GM12878 (cell line): ENCODE results near the gene PRB3. TPM values are rescaled to one million over a fixed set of nuclear protein-coding genes. Genes with fewer than 3 reads are reported as not detected.

Source experiments
- ATAC-seq: fragments of 200-7000 bp; cut with Tn5 transposase; 3 replicates; pipeline ENCODE4 v1.9.1; 2020; ENCODE audit warnings: mild to moderate bottlenecking, moderate library complexity
- BruUV-seq: library from RNA; stranded (reverse); fragments of 400-500 nt; replicated peaks from 2 replicates; lab custom pipeline; 2021; lab: Mats Ljungman, UMichigan
- CTCF ChIA-PET: fragments of 300-600 bp; sonication (Branson Sonifier 250); formaldehyde crosslinking; extraction: SDS; loops from one replicate; lab custom pipeline; 2021; ENCODE audit warnings: inconsistent platforms; lab: Yijun Ruan, JAX
- POLR2A ChIA-PET: fragments of 350-600 bp; formaldehyde crosslinking; extraction: SDS; loops from one replicate; lab custom pipeline; 2021; ENCODE audit warnings: inconsistent platforms; lab: Charles Lee
- RAD21 ChIA-PET: fragments of 300-600 bp; sonication (Branson Sonifier 250); formaldehyde crosslinking; loops from one replicate; lab custom pipeline; 2023; ENCODE audit warnings: antibody characterized with exemption; ENCODE audit not compliant: unreplicated experiment; lab: Charles Lee
- SMC1A ChIA-PET: fragments of 300-600 bp; sonication (Branson Sonifier 250); formaldehyde crosslinking; loops from one replicate; lab custom pipeline; 2023; ENCODE audit not compliant: unreplicated experiment, uncharacterized antibody; lab: Charles Lee
- DNase-seq: peaks from one replicate; pipeline ENCODE4 v3.0.0-alpha.2; 2011; ENCODE audit warnings: low read depth, low spot score
- FAIRE-seq: peaks from 3 replicates; lab custom pipeline; 2011; peaks lifted over from hg19 to GRCh38; lab: Jason Lieb, UNC
- H2AFZ ChIP-seq: 2 replicates; pipeline ENCODE4 v1.6.0; 2011; ENCODE audit warnings: low read depth, low read length, control low read depth; ENCODE audit not compliant: control insufficient read depth
- H3K27ac ChIP-seq: 2 replicates; pipeline ENCODE4 v1.5.1; 2011; ENCODE audit warnings: control low read depth; ENCODE audit not compliant: control insufficient read depth, insufficient read depth
- H3K27me3 ChIP-seq, 2 experiments: replicated peaks in 1 of 2; 2 replicates each; pipeline versions ENCODE4 v1.6.0 to v1.6.1; 2011; ENCODE audit warnings: low read length in 1 of 2; ENCODE audit not compliant: control insufficient read depth in 2 of 2, insufficient read depth in 2 of 2
- H3K36me3 ChIP-seq, 2 experiments: 2 replicates each; pipeline ENCODE4 v1.5.1; 2011; ENCODE audit warnings: low read length in 1 of 2; ENCODE audit not compliant: control insufficient read depth in 2 of 2, insufficient read depth in 2 of 2
- H3K4me1 ChIP-seq: 2 replicates; pipeline ENCODE4 v1.6.1; 2011; ENCODE audit warnings: mild to moderate bottlenecking, low read length, moderate library complexity, mixed read lengths; ENCODE audit not compliant: control insufficient read depth, insufficient read depth
- H3K4me2 ChIP-seq: 2 replicates; pipeline ENCODE4 v1.6.0; 2011; ENCODE audit warnings: control low read depth; ENCODE audit not compliant: control insufficient read depth, insufficient read depth
- H3K4me3 ChIP-seq: fragments of 200-600 bp; sonication (generic); 2 replicates; pipeline ENCODE4 v1.5.1; 2016
- H3K79me2 ChIP-seq: 2 replicates; pipeline ENCODE4 v1.6.0; 2011; ENCODE audit warnings: low read length; ENCODE audit not compliant: control insufficient read depth, insufficient read depth
- H3K9ac ChIP-seq: 2 replicates; pipeline ENCODE4 v1.8.0; 2011; ENCODE audit warnings: low read length, control low read depth, mixed read lengths; ENCODE audit not compliant: control insufficient read depth, insufficient read depth
- H3K9me3 ChIP-seq: replicated peaks from 3 replicates; pipeline ENCODE4 v1.5.1; 2011; ENCODE audit warnings: mild to moderate bottlenecking, low read length; ENCODE audit not compliant: control insufficient read depth, insufficient read depth
- H4K20me1 ChIP-seq: 2 replicates; pipeline ENCODE4 v1.6.0; 2011; ENCODE audit not compliant: control insufficient read depth, insufficient read depth
- BRCA1 ChIP-seq: IDR thresholded peaks from 2 replicates; pipeline ENCODE4 v1.6.1; 2011; ENCODE audit warnings: low read depth, low read length, improper control_type of control experiment
- CBFB ChIP-seq: IDR thresholded peaks from 2 replicates; pipeline ENCODE4 v1.6.1; 2016; ENCODE audit warnings: antibody characterized with exemption, low read depth
- CBX3 ChIP-seq: fragments of 200-600 bp; sonication (generic); IDR thresholded peaks from 2 replicates; pipeline ENCODE4 v1.6.1; 2016; ENCODE audit warnings: low read depth, borderline replicate concordance
- ETV6 ChIP-seq, 2 experiments: fragments of 450-650 bp in 1 of 2; IDR thresholded peaks in 1 of 2; conservative IDR thresholded peaks in 1 of 2; 2 replicates each; pipeline ENCODE4 v1.6.1; 2014; ENCODE audit warnings: antibody characterized with exemption in 1 of 2, borderline replicate concordance in 1 of 2, low read depth in 1 of 2, mild to moderate bottlenecking in 1 of 2, moderate library complexity in 1 of 2
- MAX ChIP-seq: IDR thresholded peaks from 2 replicates; pipeline ENCODE4 v1.6.1; 2012; ENCODE audit warnings: low read depth, low read length, improper control_type of control experiment
- MYB ChIP-seq: fragments of 150-350 bp; IDR thresholded peaks from 2 replicates; pipeline ENCODE4 v1.6.1; 2014; ENCODE audit warnings: mild to moderate bottlenecking, low read depth, low read length, borderline replicate concordance
- NFXL1 ChIP-seq: fragments of 450-650 bp; IDR thresholded peaks from 2 replicates; pipeline ENCODE4 v1.6.1; 2017; ENCODE audit warnings: antibody characterized with exemption, mild to moderate bottlenecking, borderline replicate concordance
- NRF1 ChIP-seq: conservative IDR thresholded peaks from 2 replicates; pipeline ENCODE4 v1.6.1; 2011; ENCODE audit warnings: mild to moderate bottlenecking, low read depth, low read length, improper control_type of control experiment
- POU2F2 ChIP-seq: IDR thresholded peaks from 3 replicates; pipeline ENCODE4 v1.6.1; 2011; ENCODE audit warnings: low read depth, mild to moderate bottlenecking, low read length, borderline replicate concordance
- RFX5 ChIP-seq: IDR thresholded peaks from 2 replicates; pipeline ENCODE4 v1.6.1; 2011; ENCODE audit warnings: low read depth, low read length, improper control_type of control experiment
- SMAD5 ChIP-seq: IDR thresholded peaks from 2 replicates; pipeline ENCODE4 v1.6.1; 2016; ENCODE audit warnings: antibody characterized with exemption, low read depth
- SUPT20H ChIP-seq: IDR thresholded peaks from 2 replicates; pipeline ENCODE4 v1.6.1; 2011; ENCODE audit warnings: low read depth, mild to moderate bottlenecking, low read length, moderate library complexity, borderline replicate concordance; ENCODE audit not compliant: control insufficient read depth
- TAF1 ChIP-seq: IDR thresholded peaks from 2 replicates; pipeline ENCODE4 v1.6.1; 2011; ENCODE audit warnings: mild to moderate bottlenecking, low read depth, low read length, borderline replicate concordance
- WGBS: methylation state at CpG from one replicate; pipeline ENCODE4 v1.1.6; 2016; ENCODE audit warnings: low lambda C conversion rate; ENCODE audit not compliant: insufficient replicate concordance, insufficient coverage; ENCODE audit errors: missing lambda C conversion rate; 5-methylcytosine and 5-hydroxymethylcytosine counted together
- in situ Hi-C: fragments of 300-500 bp; cut with MboI; formaldehyde crosslinking; loops from 9 replicates; pipeline ENCODE4 v1.14.3; 2018; ENCODE audit warnings: mixed read lengths
- intact Hi-C: fragments of 100-400 bp; cut with micrococcal nuclease; formaldehyde crosslinking; loops from one replicate; pipeline ENCODE4 v1.14.2; 2022; ENCODE audit not compliant: unreplicated experiment
- polyA plus RNA-seq, 11 experiments: library from polyadenylated mRNA; depleted of rRNA in 4 of 11; unstranded in 6 of 11; stranded (reverse) in 5 of 11; fragments of >200 nt; fragmentation: Nextera tagmentation in 4 of 11; fragmentation: Illumina TruSeq in 1 of 11; extraction: Ambion mirVana in 4 of 11; extraction: Trizol in 1 of 11; gene quantifications; 1 replicate in 1 of 11; 2 replicates in 10 of 11; pipeline versions ENCODE4 v1.2.1 to v1.2.3, GENCODE V29; 2011 to 2016; ENCODE audit warnings: inconsistent platforms in 2 of 11, missing spikeins in 2 of 11, low read depth in 1 of 11
- total RNA-seq, 4 experiments: library from RNA; depleted of rRNA in 3 of 4; stranded (reverse); fragments of >200 nt in 3 of 4; fragmentation: Illumina TruSeq in 1 of 4; extraction: Trizol in 1 of 4; gene quantifications; 2 replicates each; pipeline versions ENCODE4 v1.2.1 to v1.2.3, GENCODE V29; 2013 to 2021

Gene PRB3
- total and polyA plus RNA-seq, 10 of the 15 experiments (the other 5 are each of a cell fraction or from before 2014, with no cell fraction given) = not detected

DNA sequence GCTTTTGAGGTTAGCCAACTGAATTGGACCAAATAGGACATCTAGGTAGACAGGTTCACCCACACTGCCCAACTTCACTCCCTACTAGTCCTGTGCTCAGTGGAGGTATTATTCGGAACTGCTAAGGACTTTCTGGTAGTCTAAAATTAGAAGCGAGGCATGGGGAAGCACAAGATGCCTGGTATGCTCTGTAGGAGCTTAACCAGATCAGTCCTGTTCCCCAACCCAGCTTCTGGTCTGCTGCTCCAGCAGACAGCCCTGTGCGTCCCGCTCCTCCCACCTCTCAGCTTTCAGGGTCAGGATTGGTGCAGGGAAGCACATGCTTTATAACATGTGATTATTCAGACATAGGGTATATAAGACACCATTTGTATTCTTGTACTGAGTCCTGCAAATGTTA, 31.2 kb downstream of the PRB3 start (continued):
- TF ChIP-seq NRF1 (no peak), ETV6 (conservative IDR thresholded peaks at IDR 0.05 in 1 of 2, IDR thresholded peaks at IDR 0.05 in 1 of 2; ENCODE audit: borderline replicate concordance in 1 of 2, low read depth in 1 of 2) (no peak)

GRCh38 chr12:11233532-11233931, 36.0 kb downstream of the PRB3 start:
- BruUV-seq = no TSS peak

More at GRCh38 chr12:11233532-11233931, 36.0 kb downstream of the PRB3 start:
- no peak for DNase-seq
- RAD21 ChIA-PET = no interaction called here
- no peak overlapping the region for H2AFZ ChIP-seq
- H3K27me3 ChIP-seq = no peaks in the 10 kb centered on the region
- in situ Hi-C loops = loop anchor here (5.0 kb wide), 1 partner anchor 254 kb away; no protein-coding TSS in a partner anchor
- no peaks in the 10 kb centered on the region for H4K20me1 ChIP-seq
- WGBS = 41% methylated on average over 5 of the region's 5 CpGs
- intact Hi-C loops = no loop called here
- H3K4me1 ChIP-seq = no peaks in the 10 kb centered on the region
- TF ChIP-seq NFXL1 (no peak), SUPT20H (no peak), CBX3 (no peak), TAF1 (no peak), MYB (no peak), CBFB (no peak), RFX5 (no peak), POU2F2 (no peak), MAX (no peak), BRCA1 (no peak), SMAD5 (no peak)
- TF ChIP-seq, all 136 proteins: peak for 0
- Histone ChIP-seq H3K79me2 (no peaks in the 10 kb centered on the region), H3K9ac (no peak overlapping the region), H3K4me3 (no peak overlapping the region), H3K36me3 (no peaks in the 10 kb centered on the region), H3K9me3 (no peaks in the 10 kb centered on the region), H3K27ac (no peak overlapping the region), H3K4me2 (no peak overlapping the region)
- FAIRE-seq = no peak
- POLR2A ChIA-PET = interaction anchor here (0.6 kb wide), 1 partner anchor 1050 kb away, joined by 7 read pairs; no protein-coding TSS in a partner anchor
- CTCF ChIA-PET = interaction anchor here (1.5 kb wide), 1 partner anchor 253 kb away, joined by 5 read pairs; no protein-coding TSS in a partner anchor
- no peak for ATAC-seq
- SMC1A ChIA-PET = interaction anchor here (0.6 to 0.9 kb wide), 2 partner anchors 116 to 249 kb away, joined by 3 read pairs; no protein-coding TSS in a partner anchor
